K562 (cell line): ENCODE data around the gene MPZL1. TPM values are rescaled to one million over a fixed set of nuclear protein-coding genes. Genes with fewer than 3 reads are reported as not detected.

Source experiments
- ARNT ChIP-seq, 2 experiments: fragments of 450-650 bp; IDR thresholded peaks; 2 replicates each; pipeline ENCODE4 v1.6.1; 2016; ENCODE audit warnings: mild to moderate bottlenecking in 1 of 2
- CBFA2T2 ChIP-seq: fragments of 450-650 bp; conservative IDR thresholded peaks from 2 replicates; pipeline ENCODE4 v1.6.1; 2017; ENCODE audit warnings: mild to moderate bottlenecking
- CBX8 ChIP-seq: fragments of 200-600 bp; sonication (generic); IDR thresholded peaks from 2 replicates; pipeline ENCODE4 v1.6.1; 2012; ENCODE audit warnings: borderline replicate concordance, mixed run types, low read depth, mild to moderate bottlenecking, moderate library complexity, mixed read lengths, low read length, control low read depth, inconsistent platforms; ENCODE audit not compliant: poor library complexity, severe bottlenecking; ENCODE audit errors: extremely low read depth
- DNMT1 ChIP-seq: fragments of 450-650 bp; IDR thresholded peaks from 2 replicates; pipeline ENCODE4 v1.6.1; 2016; ENCODE audit warnings: antibody characterized with exemption, mild to moderate bottlenecking
- FUS ChIP-seq: fragments of 200-400 bp; formaldehyde crosslinking; optimal IDR thresholded peaks from 2 replicates; pipeline ENCODE3; 2017; ENCODE audit warnings: low read depth, low read length
- GATAD2A ChIP-seq: fragments of 450-650 bp; IDR thresholded peaks from 2 replicates; pipeline ENCODE4 v1.6.1; 2017
- KAT2B ChIP-seq: IDR thresholded peaks from one replicate; pipeline ENCODE4 v1.6.1; 2012; ENCODE audit warnings: low read depth, mild to moderate bottlenecking, control low read depth, inconsistent platforms, low read length, moderate library complexity
- KDM1A ChIP-seq, 2 experiments: fragments of 450-650 bp; IDR thresholded peaks; 2 replicates each; pipeline ENCODE4 v1.6.1; 2016; ENCODE audit warnings: mild to moderate bottlenecking in 2 of 2
- MCM3 ChIP-seq: fragments of 450-650 bp; IDR thresholded peaks from 2 replicates; pipeline ENCODE4 v1.6.1; 2016
- MIER1 ChIP-seq: fragments of 450-650 bp; IDR thresholded peaks from 2 replicates; pipeline ENCODE4 v1.6.1; 2016; ENCODE audit warnings: antibody characterized with exemption, mild to moderate bottlenecking, low read depth
- ZNF133 ChIP-seq: fragments of 250-450 bp; sonication (Bioruptor Pico); IDR thresholded peaks from 2 replicates; pipeline ENCODE4 v1.4.0; 2020; ENCODE audit warnings: mild to moderate bottlenecking
- ZNF140 ChIP-seq: fragments of 250-450 bp; sonication (Bioruptor Pico); IDR thresholded peaks from 2 replicates; pipeline ENCODE4 v1.8.0; 2021; ENCODE audit warnings: moderate library complexity, mild to moderate bottlenecking, inconsistent platforms
- ZNF311 ChIP-seq: fragments of 250-450 bp; sonication (Bioruptor Pico); IDR thresholded peaks from 2 replicates; pipeline ENCODE4 v1.4.0; 2020; ENCODE audit warnings: mild to moderate bottlenecking, moderate library complexity
- ZNF699 ChIP-seq: fragments of 250-450 bp; sonication (Bioruptor Pico); IDR thresholded peaks from 2 replicates; pipeline ENCODE4 v1.8.0; 2021; ENCODE audit warnings: mild to moderate bottlenecking, moderate library complexity; ENCODE audit not compliant: insufficient replicate concordance
- ZNF76 ChIP-seq: fragments of 250-450 bp; sonication (Bioruptor Pico); IDR thresholded peaks from 2 replicates; pipeline ENCODE4 v1.4.0; 2020; ENCODE audit warnings: mild to moderate bottlenecking, moderate library complexity, borderline replicate concordance
- polyA plus RNA-seq, 8 experiments: library from polyadenylated mRNA; depleted of rRNA in 4 of 8; stranded (reverse) in 5 of 8; unstranded in 3 of 8; fragments of >200 nt; fragmentation: Nextera tagmentation in 2 of 8; fragmentation: Illumina TruSeq in 1 of 8; extraction: Ambion mirVana in 2 of 8; extraction: Trizol in 1 of 8; gene quantifications; 2 replicates each; pipeline versions ENCODE4 v1.2.1 to v1.2.3, GENCODE V29; 2011 to 2014; ENCODE audit warnings: inconsistent platforms in 1 of 8, missing spikeins in 1 of 8
- total RNA-seq, 7 experiments: library from RNA; depleted of rRNA in 6 of 7; stranded (reverse); fragments of >200 nt in 6 of 7; fragmentation: Illumina TruSeq in 2 of 7; extraction: Trizol in 2 of 7; gene quantifications; 2 replicates each; pipeline versions ENCODE4 v1.2.1 to v1.2.3, GENCODE V29; 2011 to 2021; ENCODE audit warnings: low replicate concordance in 1 of 7
- TF ChIP-seq, protein P1 (sequence below), 2 experiments: fragments of 450-650 bp; formaldehyde crosslinking in 1 of 2; IDR thresholded peaks; 2 replicates each; pipeline versions ENCODE4 v1.4.0 to v1.6.1; 2014 to 2020; ENCODE audit warnings: mild to moderate bottlenecking in 2 of 2, borderline replicate concordance in 1 of 2, low read depth in 1 of 2
- TF ChIP-seq, protein P2 (sequence below): sonication (generic); formaldehyde crosslinking; IDR thresholded peaks from 2 replicates; pipeline ENCODE4 v1.8.0; 2022; ENCODE audit warnings: mild to moderate bottlenecking, missing genetic modification reagents

MPZL1 gene
- total and polyA plus RNA-seq, 9 of the 15 experiments (the other 6 are each of a cell fraction or from before 2014, with no cell fraction given): 14.5 to 153 (median 66.5) TPM

DNA sequence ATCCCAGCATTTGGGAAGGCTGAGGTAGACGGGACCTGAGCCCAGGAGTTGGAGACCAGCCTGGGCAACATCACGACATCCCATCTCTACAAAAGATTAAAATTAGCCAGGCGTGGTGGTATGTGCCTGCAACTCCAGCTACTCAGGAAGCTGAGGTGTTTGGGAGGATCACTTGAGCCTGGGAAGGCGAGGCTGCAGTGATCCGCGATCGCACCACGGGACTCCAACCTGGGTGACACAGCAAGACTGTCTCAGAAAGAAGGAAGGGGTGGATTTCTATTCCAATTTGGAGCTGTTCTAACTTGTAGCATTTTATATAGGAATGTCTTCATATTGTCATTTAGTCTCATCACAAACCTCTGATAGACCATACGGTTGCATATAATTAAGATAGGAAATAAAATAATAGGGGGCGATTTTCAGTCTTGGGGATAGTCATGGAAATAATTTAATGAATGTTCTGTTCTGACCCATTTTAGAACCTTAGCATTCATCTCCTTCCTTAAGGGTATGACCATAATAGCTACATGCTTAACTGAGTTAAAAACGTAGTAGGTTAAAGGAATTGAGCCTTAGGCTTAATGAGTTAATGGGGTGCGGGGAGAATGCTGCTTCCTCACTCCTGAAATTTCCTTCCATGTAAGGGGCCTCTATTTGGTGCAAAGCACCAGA, 99.0 kb downstream of the MPZL1 start (continued):
- TF ChIP-seq, protein P1, sequence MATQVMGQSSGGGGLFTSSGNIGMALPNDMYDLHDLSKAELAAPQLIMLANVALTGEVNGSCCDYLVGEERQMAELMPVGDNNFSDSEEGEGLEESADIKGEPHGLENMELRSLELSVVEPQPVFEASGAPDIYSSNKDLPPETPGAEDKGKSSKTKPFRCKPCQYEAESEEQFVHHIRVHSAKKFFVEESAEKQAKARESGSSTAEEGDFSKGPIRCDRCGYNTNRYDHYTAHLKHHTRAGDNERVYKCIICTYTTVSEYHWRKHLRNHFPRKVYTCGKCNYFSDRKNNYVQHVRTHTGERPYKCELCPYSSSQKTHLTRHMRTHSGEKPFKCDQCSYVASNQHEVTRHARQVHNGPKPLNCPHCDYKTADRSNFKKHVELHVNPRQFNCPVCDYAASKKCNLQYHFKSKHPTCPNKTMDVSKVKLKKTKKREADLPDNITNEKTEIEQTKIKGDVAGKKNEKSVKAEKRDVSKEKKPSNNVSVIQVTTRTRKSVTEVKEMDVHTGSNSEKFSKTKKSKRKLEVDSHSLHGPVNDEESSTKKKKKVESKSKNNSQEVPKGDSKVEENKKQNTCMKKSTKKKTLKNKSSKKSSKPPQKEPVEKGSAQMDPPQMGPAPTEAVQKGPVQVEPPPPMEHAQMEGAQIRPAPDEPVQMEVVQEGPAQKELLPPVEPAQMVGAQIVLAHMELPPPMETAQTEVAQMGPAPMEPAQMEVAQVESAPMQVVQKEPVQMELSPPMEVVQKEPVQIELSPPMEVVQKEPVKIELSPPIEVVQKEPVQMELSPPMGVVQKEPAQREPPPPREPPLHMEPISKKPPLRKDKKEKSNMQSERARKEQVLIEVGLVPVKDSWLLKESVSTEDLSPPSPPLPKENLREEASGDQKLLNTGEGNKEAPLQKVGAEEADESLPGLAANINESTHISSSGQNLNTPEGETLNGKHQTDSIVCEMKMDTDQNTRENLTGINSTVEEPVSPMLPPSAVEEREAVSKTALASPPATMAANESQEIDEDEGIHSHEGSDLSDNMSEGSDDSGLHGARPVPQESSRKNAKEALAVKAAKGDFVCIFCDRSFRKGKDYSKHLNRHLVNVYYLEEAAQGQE (IDR thresholded peaks at IDR 0.05; ENCODE audit: borderline replicate concordance): no peak; the same call in 1 of the 2 replicates
- TF ChIP-seq, protein P1 (CRISPR knock-in tag; IDR thresholded peaks at IDR 0.05; ENCODE audit: low read depth): no peak
- no peak for TF ChIP-seq MCM3
- no peak for TF ChIP-seq ZNF311 (CRISPR knock-in tag)
- no peak for TF ChIP-seq FUS
- no peak for TF ChIP-seq KAT2B
- peak; percentile 36; the same call in 1 of the 2 replicates for TF ChIP-seq MIER1
- no peak for TF ChIP-seq ZNF140 (CRISPR knock-in tag)
- TF ChIP-seq, protein P2, sequence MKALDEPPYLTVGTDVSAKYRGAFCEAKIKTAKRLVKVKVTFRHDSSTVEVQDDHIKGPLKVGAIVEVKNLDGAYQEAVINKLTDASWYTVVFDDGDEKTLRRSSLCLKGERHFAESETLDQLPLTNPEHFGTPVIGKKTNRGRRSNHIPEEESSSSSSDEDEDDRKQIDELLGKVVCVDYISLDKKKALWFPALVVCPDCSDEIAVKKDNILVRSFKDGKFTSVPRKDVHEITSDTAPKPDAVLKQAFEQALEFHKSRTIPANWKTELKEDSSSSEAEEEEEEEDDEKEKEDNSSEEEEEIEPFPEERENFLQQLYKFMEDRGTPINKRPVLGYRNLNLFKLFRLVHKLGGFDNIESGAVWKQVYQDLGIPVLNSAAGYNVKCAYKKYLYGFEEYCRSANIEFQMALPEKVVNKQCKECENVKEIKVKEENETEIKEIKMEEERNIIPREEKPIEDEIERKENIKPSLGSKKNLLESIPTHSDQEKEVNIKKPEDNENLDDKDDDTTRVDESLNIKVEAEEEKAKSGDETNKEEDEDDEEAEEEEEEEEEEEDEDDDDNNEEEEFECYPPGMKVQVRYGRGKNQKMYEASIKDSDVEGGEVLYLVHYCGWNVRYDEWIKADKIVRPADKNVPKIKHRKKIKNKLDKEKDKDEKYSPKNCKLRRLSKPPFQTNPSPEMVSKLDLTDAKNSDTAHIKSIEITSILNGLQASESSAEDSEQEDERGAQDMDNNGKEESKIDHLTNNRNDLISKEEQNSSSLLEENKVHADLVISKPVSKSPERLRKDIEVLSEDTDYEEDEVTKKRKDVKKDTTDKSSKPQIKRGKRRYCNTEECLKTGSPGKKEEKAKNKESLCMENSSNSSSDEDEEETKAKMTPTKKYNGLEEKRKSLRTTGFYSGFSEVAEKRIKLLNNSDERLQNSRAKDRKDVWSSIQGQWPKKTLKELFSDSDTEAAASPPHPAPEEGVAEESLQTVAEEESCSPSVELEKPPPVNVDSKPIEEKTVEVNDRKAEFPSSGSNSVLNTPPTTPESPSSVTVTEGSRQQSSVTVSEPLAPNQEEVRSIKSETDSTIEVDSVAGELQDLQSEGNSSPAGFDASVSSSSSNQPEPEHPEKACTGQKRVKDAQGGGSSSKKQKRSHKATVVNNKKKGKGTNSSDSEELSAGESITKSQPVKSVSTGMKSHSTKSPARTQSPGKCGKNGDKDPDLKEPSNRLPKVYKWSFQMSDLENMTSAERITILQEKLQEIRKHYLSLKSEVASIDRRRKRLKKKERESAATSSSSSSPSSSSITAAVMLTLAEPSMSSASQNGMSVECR (CRISPR knock-in tag): no peak
- no peak for TF ChIP-seq ARNT (IDR thresholded peaks at IDR 0.05)
- TF ChIP-seq DNMT1: no peak
- TF ChIP-seq CBFA2T2: no peak
- no peak for TF ChIP-seq CBX8
- no peak for TF ChIP-seq ZNF76 (CRISPR knock-in tag)
- TF ChIP-seq GATAD2A: no peak
- no peak for TF ChIP-seq KDM1A (IDR thresholded peaks at IDR 0.05)
- no peak for TF ChIP-seq ZNF699 (CRISPR knock-in tag)
- 0 out of 2 replicates have a peak, but pooled peaks have one; percentile 50 for TF ChIP-seq ZNF133 (CRISPR knock-in tag)
